ENCODE results near the gene RABGAP1L.

Gene RABGAP1L

GRCh38 chr1:174218983-174219382, 59.7 kb downstream of the RABGAP1L start:
- TF ChIP-seq CTCF (IDR thresholded peaks at IDR 0.05; ENCODE audit: extremely low read depth, insufficient read depth, missing control alignments) = no peak
- in situ Hi-C loops (cut with MboI; ENCODE audit: low pct_unique_long_range_greater_than_20kb, low sequenced_read_pairs, unreplicated experiment) = loop anchor here (10.0 kb wide), 1 partner anchor 124 kb away; no protein-coding TSS in a partner anchor

GRCh38 chr1:174219606-174220370, 60.5 kb downstream of the RABGAP1L start:
- in situ Hi-C loops (cut with MboI; ENCODE audit: low pct_unique_long_range_greater_than_20kb, low sequenced_read_pairs, unreplicated experiment) = loop anchor here (10.0 kb wide), 1 partner anchor 125 kb away; no protein-coding TSS in a partner anchor
- TF ChIP-seq CTCF (IDR thresholded peaks at IDR 0.05; ENCODE audit: extremely low read depth, insufficient read depth, missing control alignments) = no peak
- DNase-seq (ENCODE audit: low spot score) = no peak

More at GRCh38 chr1:174218983-174219382, 59.7 kb downstream of the RABGAP1L start:
- no peak for DNase-seq (ENCODE audit: low spot score)

GRCh38 chr1:174221681-174222080, 62.4 kb downstream of the RABGAP1L start:
- DNase-seq (ENCODE audit: low spot score) = no peak
- in situ Hi-C loops (cut with MboI; ENCODE audit: low pct_unique_long_range_greater_than_20kb, low sequenced_read_pairs, unreplicated experiment) = no loop called here
- no peak for TF ChIP-seq CTCF (IDR thresholded peaks at IDR 0.05; ENCODE audit: extremely low read depth, insufficient read depth, missing control alignments)

GRCh38 chr1:174222166-174222949, 63.0 kb downstream of the RABGAP1L start:
- DNase-seq (ENCODE audit: low spot score) = no peak
- TF ChIP-seq CTCF (IDR thresholded peaks at IDR 0.05; ENCODE audit: extremely low read depth, insufficient read depth, missing control alignments) = no peak
- in situ Hi-C loops (cut with MboI; ENCODE audit: low pct_unique_long_range_greater_than_20kb, low sequenced_read_pairs, unreplicated experiment) = no loop called here

GRCh38 chr1:174224641-174225040, 65.3 kb downstream of the RABGAP1L start:
- no peak for TF ChIP-seq CTCF (IDR thresholded peaks at IDR 0.05; ENCODE audit: extremely low read depth, insufficient read depth, missing control alignments)
- in situ Hi-C loops (cut with MboI; ENCODE audit: low pct_unique_long_range_greater_than_20kb, low sequenced_read_pairs, unreplicated experiment) = no loop called here
- no peak for DNase-seq (ENCODE audit: low spot score)

GRCh38 chr1:174225499-174226204, 66.3 kb downstream of the RABGAP1L start:
- DNase-seq (ENCODE audit: low spot score) = no peak
- TF ChIP-seq CTCF (IDR thresholded peaks at IDR 0.05; ENCODE audit: extremely low read depth, insufficient read depth, missing control alignments) = no peak
- in situ Hi-C loops (cut with MboI; ENCODE audit: low pct_unique_long_range_greater_than_20kb, low sequenced_read_pairs, unreplicated experiment) = no loop called here
